ENCODE measurements around the gene UBTF.
"Not testable (repeated sequence)": the region's sequence is repeated elsewhere in the genome, so short reads cannot be mapped to it uniquely, and the experiment has no call there.

The UBTF gene

DNA sequence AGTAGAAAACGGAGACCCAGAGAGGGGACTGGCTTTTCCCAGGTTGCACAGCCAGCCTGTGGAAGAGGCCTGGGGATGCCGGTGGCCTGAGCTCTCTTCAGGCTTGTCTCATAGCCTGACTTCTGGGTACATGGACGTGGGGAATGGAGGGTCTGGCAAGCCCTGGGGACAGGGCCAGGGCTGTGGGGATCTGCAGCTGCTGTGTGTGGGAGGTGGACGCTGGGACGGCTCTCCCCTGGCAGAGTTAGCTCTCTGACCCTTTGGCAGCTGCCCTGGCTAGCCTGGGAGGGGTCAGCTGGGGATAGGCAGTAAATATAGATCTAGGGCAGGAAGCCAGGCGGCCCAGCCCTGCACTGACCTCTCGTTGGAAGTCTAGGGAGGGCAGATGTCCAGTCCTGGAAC, 28.0 kb upstream of the UBTF start:
- DNase-seq: no peak

DNA sequence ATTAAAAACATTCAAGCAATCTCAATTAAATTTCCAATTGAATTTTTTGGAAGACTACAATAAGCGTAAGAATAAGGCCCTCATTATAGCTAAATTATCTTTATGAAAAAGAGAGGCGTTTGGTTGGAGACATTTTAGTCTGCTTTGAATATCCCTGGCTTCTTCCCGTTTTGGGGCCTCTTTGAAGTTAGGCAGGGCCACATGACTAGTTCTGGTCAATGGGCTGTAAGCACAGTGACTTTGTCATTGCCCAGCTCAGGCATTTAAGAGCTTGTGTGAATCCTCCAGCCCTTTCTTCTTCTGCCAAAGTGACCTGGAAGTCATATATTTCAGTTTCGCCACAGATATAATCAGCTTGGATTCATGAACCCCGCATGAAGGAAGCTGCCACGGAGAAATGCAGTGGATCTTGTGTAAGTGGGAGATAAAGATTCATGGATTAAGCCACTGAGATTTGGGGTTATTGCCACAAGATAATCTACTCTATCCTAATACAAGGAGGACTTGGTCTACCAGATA, 21.7 kb upstream of the UBTF start:
- no peak for DNase-seq

DNA sequence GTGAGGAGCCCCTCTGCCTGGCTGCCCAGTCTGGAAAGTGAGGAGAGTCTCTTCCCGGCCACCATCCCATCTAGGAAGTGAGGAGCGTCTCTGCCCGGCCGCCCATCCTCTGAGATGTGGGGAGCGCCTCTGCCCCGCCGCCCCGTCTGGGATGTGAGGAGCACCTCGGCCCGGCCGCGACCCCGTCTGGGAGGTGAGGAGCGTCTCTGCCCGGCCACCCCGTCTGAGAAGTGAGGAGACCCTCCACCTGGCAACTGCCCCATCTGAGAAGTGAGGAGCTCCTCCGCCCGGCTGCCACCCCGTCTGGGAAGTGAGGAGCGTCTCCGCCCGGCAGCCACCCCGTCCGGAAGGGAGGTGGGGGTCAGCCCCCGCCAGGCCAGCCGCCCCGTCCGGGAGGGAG, 18.4 kb upstream of the UBTF start:
- not testable (repeated sequence) for DNase-seq

DNA sequence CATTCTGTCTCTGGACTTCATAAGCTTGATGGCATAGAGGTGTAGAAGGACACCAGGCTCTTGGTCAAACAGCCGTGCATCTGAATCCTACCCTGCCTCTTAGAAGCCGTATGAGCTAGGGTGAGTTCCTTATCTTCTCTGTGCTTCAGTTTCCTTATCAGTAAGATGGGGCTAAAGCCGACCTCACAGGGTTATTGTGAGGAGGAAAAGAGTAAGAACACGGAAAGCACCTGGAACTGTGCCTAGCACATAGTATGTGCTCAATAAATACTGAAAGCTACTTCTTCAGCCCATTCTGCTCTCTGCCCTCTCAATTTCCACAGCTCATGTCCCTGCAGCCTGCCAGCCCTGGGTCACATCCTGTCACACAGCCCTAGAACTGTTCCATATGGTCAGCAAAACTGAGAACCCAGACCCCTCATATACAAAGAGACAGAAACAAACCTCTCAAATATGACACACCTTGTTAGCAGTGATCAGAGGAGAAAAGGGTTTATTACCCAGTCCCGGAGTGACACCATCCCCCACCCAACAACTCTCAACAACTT, 17.0 kb upstream of the UBTF start:
- no peak for DNase-seq

DNA sequence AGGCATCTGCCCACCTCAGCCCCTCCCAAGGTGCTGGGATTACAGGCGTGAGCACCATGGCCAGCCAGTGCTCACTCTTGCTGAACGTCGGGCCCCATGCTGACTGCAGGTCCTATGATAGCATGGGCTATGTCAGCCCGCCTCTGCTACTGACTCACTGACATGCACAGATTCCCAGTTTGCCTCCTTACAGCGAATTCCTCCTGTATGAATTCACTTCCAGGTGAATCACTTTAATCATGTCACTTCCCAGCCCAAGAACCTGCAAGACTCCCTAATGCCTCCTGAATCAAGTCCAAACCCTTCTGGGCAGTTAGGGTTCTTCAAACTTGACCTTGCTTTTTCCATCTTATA, 16.1 kb upstream of the UBTF start:
- no peak for DNase-seq

DNA sequence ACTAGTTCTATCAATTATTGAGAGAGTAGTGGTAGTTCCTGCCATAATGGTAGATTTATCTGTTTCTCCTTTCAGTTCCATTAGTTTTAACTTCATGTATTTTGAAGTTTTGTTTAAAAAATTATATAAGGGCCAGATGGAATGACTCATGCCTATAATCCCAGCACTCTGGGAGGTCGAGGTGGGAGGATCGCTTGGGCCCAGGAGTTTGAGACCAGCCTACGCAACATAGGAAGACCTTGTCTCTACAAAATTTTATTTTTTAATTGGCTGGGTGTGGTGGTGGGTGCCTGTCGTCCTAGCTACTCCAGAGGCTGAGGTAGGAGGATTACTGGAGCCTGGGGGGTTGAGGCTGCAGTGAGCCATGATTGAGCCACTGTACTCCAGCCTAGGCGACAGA, 14.1 kb upstream of the UBTF start:
- DNase-seq: no peak

DNA sequence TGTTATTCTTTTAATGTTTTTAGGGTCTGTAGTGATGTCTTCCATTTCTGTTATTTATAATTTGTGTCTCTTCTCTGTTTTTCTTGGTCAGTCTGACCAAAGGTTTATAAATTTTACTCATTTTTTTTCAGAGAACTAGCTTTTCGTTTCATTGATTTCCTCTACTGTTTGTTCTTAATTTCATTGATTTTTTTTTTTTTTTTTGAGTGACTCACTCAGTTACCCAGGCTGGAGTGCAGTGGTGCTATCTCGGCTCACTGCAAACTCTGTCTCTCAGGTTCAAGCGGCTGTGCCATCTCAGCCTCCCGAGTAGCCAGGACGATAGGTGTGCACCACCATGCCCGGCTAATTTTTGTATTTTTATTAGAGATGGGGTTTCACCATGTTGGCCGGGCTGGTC, 12.6 kb upstream of the UBTF start:
- DNase-seq: no peak

DNA sequence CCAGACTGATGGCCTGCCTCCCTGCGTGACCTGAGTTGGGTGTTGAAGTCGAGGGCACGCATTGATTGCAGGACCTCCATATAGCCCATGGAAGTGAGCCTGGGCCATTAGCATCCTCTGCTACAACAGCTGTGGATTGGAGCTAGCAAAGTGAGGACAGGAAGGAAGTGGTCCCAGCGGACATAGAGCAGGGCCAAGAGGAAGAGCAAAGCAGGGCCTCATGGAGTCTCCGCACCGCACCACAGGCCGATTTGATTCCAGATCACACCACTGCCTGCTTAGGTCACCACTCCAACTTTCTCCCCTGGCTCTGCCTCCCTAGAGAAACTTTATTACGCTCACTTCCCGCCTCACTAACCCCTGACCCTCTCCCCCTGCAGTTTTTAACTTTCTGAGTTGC, 10.7 kb upstream of the UBTF start:
- DNase-seq: no peak

DNA sequence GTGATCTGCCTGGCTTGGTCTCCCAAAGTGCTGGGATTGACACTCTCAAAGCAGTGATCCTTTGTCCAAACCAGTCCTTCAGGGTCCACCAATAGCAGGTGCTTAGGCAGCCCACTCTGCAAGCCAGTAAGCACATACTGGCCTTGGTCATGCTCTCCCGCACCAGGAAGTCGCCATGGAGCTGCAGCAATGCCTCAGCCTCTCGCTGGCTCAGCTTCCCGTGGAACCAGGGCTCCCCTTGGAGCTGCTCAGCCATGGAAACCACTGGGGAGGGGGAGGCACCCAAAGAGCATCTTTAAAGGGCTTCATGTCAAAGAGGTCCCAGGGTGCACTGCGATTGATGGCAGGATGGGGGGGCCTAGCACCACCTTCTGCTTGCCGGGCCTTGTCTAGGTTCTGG, 9.6 kb upstream of the UBTF start:
- DNase-seq: no peak

DNA sequence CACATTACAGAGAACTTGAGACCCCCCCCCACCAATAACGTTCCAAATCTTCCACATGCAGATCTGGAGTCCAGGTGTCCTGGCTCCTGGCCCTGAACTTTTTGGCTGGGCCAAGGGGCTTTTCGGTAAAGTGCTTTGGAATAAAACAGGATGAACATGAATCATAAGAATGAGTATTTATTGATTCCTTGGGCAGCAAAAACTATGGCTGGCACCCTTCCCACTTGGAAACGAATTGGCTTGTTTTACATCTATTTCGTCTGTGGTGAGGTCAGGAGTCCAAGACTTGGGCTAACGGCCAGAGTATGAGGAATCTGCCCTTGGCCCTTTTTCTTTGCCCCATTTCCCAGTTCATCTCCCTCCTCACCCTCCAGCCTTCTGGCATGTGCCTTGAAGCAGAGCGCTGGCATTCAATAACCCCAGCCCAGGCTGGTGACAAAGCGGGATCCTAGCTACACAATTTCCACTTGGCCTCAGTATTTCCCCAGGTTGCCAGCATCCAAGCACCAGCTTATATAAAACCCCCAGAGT, 4.1 kb upstream of the UBTF start:
- DNase-seq: no peak

DNA sequence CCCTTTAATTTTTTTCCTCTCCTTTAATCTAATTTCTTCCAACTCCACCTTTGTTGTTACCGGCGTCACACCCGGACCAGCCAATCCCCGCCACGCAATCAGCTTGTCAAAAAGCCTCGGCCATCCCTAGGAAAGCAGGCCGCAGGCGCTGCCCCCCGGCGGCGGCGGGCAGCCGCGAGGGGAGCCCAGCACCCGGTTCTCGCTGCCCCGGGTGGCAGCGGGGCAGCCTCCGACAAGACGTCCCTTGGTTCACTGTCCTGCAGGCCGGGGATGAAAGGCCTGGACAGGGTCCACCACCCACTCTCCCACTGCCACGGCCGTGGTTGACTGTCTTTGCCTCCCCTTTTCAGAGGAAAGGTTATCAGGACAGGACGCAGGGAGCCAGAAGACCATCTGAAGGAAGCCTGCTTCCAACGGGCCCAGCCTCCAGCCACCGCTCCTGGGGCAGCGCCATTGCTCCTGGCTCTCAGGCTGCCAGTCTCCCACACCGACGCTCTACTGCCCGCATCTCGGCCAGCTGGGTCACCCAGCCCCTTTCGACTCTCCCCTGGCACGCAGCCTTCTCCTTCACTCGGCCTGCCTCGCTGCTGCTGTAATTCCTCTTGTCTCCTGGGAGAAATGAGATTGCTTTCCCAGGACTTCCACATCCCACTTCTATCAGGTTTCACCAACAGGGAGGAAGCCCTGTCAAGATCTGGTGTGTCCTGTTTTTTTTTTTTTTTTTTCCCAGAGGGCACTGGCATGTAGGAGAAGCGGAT, 2.8 kb upstream of the UBTF start:
- DNase-seq: peak; percentile 59

DNA sequence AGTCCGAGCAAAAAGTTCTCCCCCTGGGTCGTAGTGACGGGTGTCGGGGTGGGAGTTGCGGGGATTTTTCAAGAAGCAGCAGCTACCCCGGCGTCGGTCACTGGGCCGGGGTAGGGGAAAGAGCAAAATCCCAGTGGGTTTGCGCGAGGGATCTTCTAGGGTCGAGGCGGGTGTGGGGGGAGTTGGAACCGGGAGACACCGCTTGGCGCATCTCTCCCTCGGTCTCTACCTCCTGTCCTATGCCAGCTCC, 2.3 kb upstream of the UBTF start:
- no peak for DNase-seq

DNA sequence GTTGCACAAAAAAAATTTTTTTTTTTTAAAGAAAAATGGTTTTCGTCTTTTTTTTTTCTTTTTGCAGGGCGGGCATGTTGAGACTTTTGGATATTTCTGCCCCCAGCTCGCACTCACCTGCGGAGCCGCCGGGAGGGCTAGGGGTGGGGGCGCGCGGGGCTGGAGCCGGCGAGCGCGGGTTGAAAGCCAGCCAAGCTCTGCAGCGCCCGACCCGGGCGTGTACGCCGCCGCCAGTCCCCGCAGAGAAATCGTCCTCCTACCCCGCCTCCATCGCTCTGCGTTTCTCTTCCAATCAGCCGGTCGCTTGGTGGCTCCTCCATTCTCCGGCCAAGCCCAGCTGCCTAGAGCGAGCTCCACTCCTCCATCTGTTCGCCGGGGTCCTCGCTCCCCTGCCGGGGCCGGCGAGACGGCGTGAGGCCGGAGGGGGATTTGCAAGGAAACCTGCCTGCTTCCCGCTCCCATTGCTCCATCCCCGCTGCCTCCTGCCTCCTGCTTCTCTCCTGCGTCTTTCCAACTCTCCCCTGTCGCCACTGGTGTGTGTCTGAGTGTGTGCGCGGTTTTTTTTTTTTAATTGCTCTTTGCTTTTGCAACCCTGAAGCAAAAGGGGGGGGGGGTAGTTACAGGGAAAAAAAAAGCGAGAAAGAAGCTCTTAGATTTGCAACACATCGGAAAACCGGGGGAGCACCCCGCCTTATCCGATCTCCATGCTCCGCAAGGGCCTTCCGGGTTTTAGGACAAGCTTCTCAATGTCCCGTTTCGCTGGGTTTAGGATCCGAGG, 1.8 kb upstream of the UBTF start:
- peak; percentile 68 for DNase-seq

DNA sequence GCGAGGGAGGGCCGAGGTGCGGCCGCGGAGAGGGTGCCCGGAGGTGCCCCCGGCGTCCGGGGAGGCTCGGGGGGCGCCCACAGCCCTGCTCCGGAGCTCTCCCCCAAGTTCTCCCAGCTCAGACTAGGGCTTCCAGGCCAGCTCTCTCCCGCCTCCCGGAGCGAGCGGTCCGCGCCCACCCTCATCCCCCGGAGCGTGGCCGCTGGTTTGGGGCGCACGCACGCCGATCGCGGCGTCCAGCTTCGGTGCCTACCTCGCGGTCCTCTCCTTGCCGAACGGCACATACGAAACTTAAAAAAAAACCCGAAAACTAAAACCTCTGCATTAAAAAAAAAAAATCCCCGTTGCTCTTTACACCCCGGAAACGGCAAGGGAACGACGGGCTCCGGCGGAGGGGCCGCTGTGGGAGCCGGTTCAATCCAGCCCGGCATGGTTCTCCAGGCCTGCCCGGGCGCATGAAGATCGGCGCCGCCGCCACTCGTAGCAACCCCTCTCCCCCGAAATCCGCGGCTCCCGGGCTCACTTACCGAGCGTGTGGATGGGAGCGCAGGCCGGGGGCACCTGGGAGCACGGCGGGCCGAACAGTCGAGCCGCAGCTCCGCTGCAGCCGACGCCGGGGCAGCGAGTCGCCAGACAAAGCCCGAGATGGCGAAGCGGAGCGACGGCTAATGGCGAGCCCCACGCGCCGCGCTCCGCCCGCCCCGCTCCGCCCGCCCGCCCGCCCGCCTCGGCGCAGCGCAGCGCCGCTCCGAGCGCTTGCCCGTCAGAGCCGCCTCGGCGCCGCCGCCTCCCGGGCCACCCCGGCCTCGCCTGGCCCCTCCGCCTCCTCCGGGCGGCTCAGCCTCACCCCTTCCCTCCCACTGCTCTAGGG, 973 bp upstream of the UBTF start:
- DNase-seq: peak; percentile 56

DNA sequence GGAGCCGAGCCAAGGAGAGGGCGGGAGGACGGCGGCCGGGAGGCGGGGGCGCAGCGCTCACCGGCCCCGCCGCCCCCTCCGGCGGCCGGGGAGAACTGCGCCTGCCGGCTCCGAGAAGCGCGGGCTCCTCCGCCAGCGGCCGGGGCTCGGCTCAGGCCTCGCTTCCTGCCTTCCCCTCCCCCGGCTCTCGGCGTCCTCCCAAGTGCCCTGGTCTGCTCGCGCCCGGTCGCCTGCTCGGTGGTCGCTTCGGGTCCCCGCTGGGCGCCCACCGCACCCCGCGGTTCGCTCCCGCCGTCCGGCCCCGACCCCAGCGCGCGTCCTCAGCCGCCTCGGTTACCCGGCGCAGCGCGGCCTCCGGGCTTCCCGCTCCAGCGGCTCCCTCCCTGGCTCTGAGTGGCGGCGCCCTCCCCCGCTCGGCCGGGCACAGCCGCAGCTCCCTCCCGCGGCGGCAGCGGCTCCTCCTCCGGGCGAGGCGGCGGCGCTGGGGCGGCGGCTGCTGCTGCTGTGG, 313 bp downstream of the UBTF start:
- no peak for DNase-seq

DNA sequence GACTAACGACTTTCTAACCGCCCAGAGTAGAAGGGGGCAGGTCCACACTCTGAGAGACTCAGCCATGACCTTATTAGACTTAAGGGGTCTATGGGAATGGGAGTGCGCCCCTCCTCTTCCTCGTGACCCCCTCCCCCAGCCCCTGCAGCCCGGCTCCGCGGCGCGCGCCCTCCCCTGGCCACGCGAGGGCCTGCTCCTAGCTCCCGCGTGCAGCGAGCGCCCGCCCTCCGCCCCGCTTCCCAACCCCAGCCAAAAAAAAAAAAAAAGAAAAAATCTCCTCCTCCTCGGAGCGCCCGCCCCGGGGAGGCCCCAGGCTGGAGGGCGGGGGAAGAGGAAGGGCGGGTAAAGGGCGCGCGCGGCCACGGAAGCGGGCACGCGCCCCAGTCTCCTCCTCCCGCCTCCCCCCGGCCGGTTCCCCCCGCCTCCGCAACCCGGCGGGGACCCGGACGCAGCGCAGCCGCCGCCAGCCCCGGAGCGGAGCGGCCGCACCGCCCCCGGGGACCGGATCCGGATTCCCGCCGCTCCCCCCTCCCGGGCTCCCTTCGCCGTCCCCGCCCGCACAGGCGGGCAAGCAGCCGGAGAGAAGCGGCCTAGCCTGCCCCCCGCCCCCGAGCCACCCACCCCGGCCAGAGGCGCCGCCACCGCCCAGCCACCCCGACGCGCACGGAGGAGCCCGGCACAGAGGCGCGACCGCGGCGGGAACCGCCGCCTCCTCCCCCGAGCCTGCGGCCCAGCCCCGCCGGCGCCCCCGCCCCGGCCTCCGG, 949 bp downstream of the UBTF start:
- peak; percentile 91 for DNase-seq

DNA sequence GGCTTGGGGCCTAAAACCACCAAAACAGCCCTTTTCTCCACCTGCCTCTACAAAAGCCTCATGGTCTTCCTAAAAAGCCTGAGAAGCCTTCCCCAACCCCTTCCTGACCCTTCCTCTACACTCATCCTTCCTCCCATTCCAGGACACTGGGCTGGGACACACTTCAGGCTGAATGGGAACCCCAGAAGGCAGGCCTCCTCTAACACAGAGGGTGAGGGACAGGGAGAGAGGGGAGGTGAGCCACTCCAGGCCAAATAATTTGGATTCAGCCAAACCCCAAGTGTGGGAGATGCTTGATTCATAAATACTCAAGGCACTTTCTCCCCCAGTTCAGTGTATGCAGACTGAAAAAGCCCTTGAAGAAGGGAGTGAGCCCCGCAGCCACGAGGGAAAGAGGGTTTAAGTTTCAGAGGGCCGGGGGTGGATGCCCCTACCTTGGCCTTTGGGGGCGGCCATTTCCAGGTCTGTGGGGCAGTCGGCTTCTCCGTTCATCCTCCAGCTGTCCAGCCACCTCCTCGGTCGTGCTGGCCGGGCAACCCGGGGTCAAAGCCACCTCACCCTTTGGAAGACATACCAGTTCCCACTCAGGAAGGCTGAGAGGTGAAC, 1.6 kb downstream of the UBTF start:
- no peak for DNase-seq

DNA sequence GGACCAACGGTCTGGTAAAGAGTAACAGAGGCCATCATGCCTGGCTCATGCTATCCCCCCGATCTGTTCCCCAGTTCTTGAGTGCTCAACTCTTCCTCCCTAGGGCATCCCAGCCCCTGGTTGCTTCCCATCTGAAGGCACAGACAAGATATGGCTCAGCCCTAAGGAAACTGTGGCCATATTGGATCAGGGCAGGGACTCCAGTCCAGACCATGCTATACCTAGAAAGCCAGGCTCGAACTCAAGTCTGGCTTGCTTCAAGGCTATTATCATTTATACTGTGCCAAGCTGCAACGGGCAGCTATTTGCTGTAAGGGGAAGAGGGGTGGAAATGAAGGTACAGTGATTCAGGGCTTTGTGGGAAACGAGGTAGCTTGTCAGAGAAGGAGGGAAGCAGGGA, 2.8 kb downstream of the UBTF start:
- DNase-seq: no peak

DNA sequence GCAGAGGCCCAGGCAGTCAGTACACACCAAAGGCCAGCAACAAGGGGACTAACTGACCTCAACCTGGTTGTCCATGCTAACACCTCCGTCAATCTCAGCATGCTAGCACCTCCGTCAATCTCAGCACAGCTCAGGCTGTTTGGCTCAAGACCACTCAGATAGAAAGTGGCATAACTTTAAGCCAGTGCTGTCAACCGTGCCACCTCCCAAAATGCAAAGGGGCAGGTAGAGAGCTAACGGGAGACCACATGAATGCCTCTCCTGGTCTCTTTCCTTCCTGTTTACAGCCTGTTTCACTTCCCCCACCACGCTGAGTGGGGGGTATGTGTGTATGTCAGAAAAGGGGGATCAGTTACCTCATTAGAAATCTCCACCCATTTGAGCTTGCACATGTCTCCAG, 3.3 kb downstream of the UBTF start:
- DNase-seq: peak; percentile 77

DNA sequence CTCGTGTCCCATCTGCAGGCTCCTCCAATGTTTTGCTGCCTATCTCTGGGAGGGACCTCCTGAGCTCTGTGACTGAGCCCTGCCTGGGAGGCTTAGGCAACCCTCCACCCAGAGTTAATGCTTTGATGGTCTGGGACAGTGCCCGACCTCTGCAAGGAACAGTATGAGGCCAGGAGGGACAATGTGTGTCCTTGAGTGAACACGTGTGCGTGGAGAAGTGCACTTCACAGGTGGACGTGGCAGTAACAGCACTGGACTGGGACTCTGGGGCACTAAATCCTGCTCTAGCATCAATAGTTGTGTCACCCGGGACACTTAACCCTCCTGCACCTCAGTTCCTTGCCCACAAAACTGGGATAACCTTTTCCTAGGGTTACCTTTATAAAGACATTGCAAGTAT, 4.6 kb downstream of the UBTF start:
- DNase-seq: no peak

DNA sequence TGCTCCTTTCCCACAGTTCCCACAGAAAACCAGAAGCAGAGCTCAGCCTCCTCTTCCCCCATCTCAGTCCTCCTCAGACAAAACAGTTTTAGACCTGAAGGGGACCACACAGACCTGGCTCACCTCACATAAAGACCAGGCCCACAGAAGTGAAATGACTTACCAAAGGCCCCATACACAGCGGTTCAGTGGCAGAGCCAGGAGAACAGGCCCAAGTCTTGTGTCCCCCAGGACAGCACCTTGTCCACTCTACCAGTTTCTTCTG, 5.3 kb downstream of the UBTF start:
- no peak for DNase-seq

Measured in CD4-positive, alpha-beta T cell treated with Interleukin-15 for 1 hour (primary cell).